NCI-H2171 treated with DMSO at 0.1 percent for 48 hours (cell line): ENCODE measurements around the gene RIOK2.
"Not testable (repeated sequence)": the region's sequence is repeated elsewhere in the genome, so short reads cannot be mapped to it uniquely, and the experiment has no call there.

ENCODE experiments used
- DNase-seq: peaks from one replicate; lab custom pipeline; 2025; lab: John Stamatoyannopoulos, UW

The RIOK2 gene

GRCh38 chr5:97183100-97183929 is at the start of gene RIOK2:
RIOK2 (minus strand) TSS chr5:97183247; CDS start chr5:97183191, 56 bp downstream.
- DNase-seq = peak; percentile 96

- DNase-seq = peak; percentile 41
These were observed 48.1 kb upstream of the RIOK2 start for GRCh38 chr5:97231025-97231636.

GRCh38 chr5:97229688-97230285 is 46.7 kb upstream of the RIOK2 start:
- no peak for DNase-seq

- DNase-seq = no peak
These were observed 46.1 kb upstream of the RIOK2 start for GRCh38 chr5:97229196-97229595.

- no peak for DNase-seq
These were observed 42.2 kb upstream of the RIOK2 start for GRCh38 chr5:97225222-97225621.

GRCh38 chr5:97224112-97224750 is 41.2 kb upstream of the RIOK2 start:
- no peak for DNase-seq

GRCh38 chr5:97223596-97223995 is 40.5 kb upstream of the RIOK2 start:
- DNase-seq = no peak

GRCh38 chr5:97209343-97209742 is 26.3 kb upstream of the RIOK2 start:
- DNase-seq = no peak

- DNase-seq = no peak
These were observed 25.7 kb upstream of the RIOK2 start for GRCh38 chr5:97208714-97209113.

GRCh38 chr5:97208184-97208713 is 25.2 kb upstream of the RIOK2 start:
- no peak for DNase-seq

- no peak for DNase-seq
These were observed 11.3 kb upstream of the RIOK2 start for GRCh38 chr5:97194366-97194765.

- DNase-seq = no peak
These were observed 10.3 kb upstream of the RIOK2 start for GRCh38 chr5:97193355-97193688.

GRCh38 chr5:97192580-97193354 is 9.7 kb upstream of the RIOK2 start:
- peak; percentile 51 for DNase-seq

GRCh38 chr5:97191893-97192292 is 8.8 kb upstream of the RIOK2 start:
- DNase-seq = no peak

- DNase-seq = not testable (repeated sequence)
These were observed 6.5 kb upstream of the RIOK2 start for GRCh38 chr5:97189523-97189922.

GRCh38 chr5:97183930-97184213 is 825 bp upstream of the RIOK2 start:
- DNase-seq = no peak

- no peak for DNase-seq
These were observed 412 bp downstream of the RIOK2 start for GRCh38 chr5:97182571-97183099.

- DNase-seq = no peak
These were observed 1.0 kb downstream of the RIOK2 start for GRCh38 chr5:97181856-97182545.

GRCh38 chr5:97179457-97179856 is 3.6 kb downstream of the RIOK2 start:
- not testable (repeated sequence) for DNase-seq

- no peak for DNase-seq
These were observed 10.8 kb downstream of the RIOK2 start for GRCh38 chr5:97172227-97172626.

GRCh38 chr5:97171703-97172102 is 11.3 kb downstream of the RIOK2 start:
- no peak for DNase-seq
